HEK293T (cell line): ENCODE data around the gene NACC2.

Experiments used
- CTCF ChIA-PET: fragments of 350-600 bp; formaldehyde crosslinking; extraction: SDS; loops from one replicate; lab custom pipeline; 2021; ENCODE audit warnings: antibody characterized with exemption, inconsistent platforms; lab: Yijun Ruan, JAX
- POLR2A ChIA-PET: fragments of 350-600 bp; formaldehyde crosslinking; extraction: SDS; loops from one replicate; lab custom pipeline; 2020; ENCODE audit warnings: antibody characterized with exemption, inconsistent platforms; lab: Yijun Ruan, JAX
- DNase-seq: peaks from one replicate; pipeline ENCODE4 v3.0.0; 2012; ENCODE audit warnings: mixed read lengths; ENCODE audit errors: extremely low spot score
- ARNT ChIP-seq: fragments of 450-650 bp; IDR thresholded peaks from 2 replicates; pipeline ENCODE4 v1.6.1; 2017; ENCODE audit warnings: mild to moderate bottlenecking
- BHLHE40 ChIP-seq: fragments of 450-650 bp; IDR thresholded peaks from 2 replicates; pipeline ENCODE4 v1.6.1; 2016; ENCODE audit warnings: mild to moderate bottlenecking, moderate library complexity, borderline replicate concordance
- CTBP1 ChIP-seq: fragments of 450-650 bp; IDR thresholded peaks from 2 replicates; pipeline ENCODE4 v1.6.1; 2016; ENCODE audit warnings: borderline replicate concordance
- ELF4 ChIP-seq: fragments of 450-650 bp; IDR thresholded peaks from 2 replicates; pipeline ENCODE4 v1.6.1; 2017; ENCODE audit warnings: antibody characterized with exemption
- FOXA1 ChIP-seq: fragments of 450-650 bp; IDR thresholded peaks from 2 replicates; pipeline ENCODE4 v1.6.1; 2016; ENCODE audit warnings: mild to moderate bottlenecking
- FOXK2 ChIP-seq: fragments of 450-650 bp; IDR thresholded peaks from 2 replicates; pipeline ENCODE4 v1.6.1; 2016; ENCODE audit warnings: mild to moderate bottlenecking
- FOXM1 ChIP-seq: fragments of 450-650 bp; IDR thresholded peaks from 2 replicates; pipeline ENCODE4 v1.6.1; 2017; ENCODE audit warnings: mild to moderate bottlenecking, borderline replicate concordance
- HDGF ChIP-seq: fragments of 450-650 bp; IDR thresholded peaks from 2 replicates; pipeline ENCODE4 v1.6.1; 2017; ENCODE audit warnings: antibody characterized with exemption, borderline replicate concordance
- L3MBTL2 ChIP-seq: fragments of 450-650 bp; conservative IDR thresholded peaks from 2 replicates; pipeline ENCODE4 v1.6.1; 2016; ENCODE audit warnings: mild to moderate bottlenecking
- LEF1 ChIP-seq: fragments of 450-650 bp; IDR thresholded peaks from 2 replicates; pipeline ENCODE4 v1.6.1; 2017; ENCODE audit warnings: mild to moderate bottlenecking, borderline replicate concordance
- NFRKB ChIP-seq: fragments of 450-650 bp; IDR thresholded peaks from 2 replicates; pipeline ENCODE4 v1.6.1; 2016; ENCODE audit warnings: mild to moderate bottlenecking, moderate library complexity
- PKNOX1 ChIP-seq: fragments of 450-650 bp; IDR thresholded peaks from 2 replicates; pipeline ENCODE4 v1.6.1; 2016
- SP1 ChIP-seq: fragments of 450-650 bp; IDR thresholded peaks from 2 replicates; pipeline ENCODE4 v1.6.1; 2017
- SUZ12 ChIP-seq: fragments of 450-650 bp; IDR thresholded peaks from 2 replicates; pipeline ENCODE4 v1.6.1; 2016; ENCODE audit warnings: mild to moderate bottlenecking
- TARDBP ChIP-seq: fragments of 450-650 bp; IDR thresholded peaks from 2 replicates; pipeline ENCODE4 v1.6.1; 2016
- ZNF384 ChIP-seq: fragments of 450-650 bp; IDR thresholded peaks from 2 replicates; pipeline ENCODE4 v1.6.1; 2016

The NACC2 gene

GRCh38 chr9:136010176-136010575, 84.9 kb downstream of the NACC2 start:
- ChIA-PET CTCF (no interaction called here), POLR2A (no interaction called here)
- no peak for DNase-seq
- no peak for TF ChIP-seq SUZ12
- TF ChIP-seq TARDBP, result no peak
- TF ChIP-seq BHLHE40, result no peak
- no peak for TF ChIP-seq ARNT
- TF ChIP-seq L3MBTL2, result no peak

- CTCF ChIA-PET, result no interaction called here
- POLR2A ChIA-PET, result no interaction called here
- TF ChIP-seq TARDBP, result no peak
- no peak for TF ChIP-seq FOXA1
- TF ChIP-seq LEF1, result no peak
- no peak for TF ChIP-seq HDGF
- TF ChIP-seq PKNOX1, result no peak
- TF ChIP-seq ZNF384, result no peak
- no peak for TF ChIP-seq ELF4
- TF ChIP-seq FOXM1, result no peak
- no peak for TF ChIP-seq SUZ12
- TF ChIP-seq CTBP1, result no peak
- no peak for TF ChIP-seq SP1
- TF ChIP-seq FOXK2, result no peak
- TF ChIP-seq NFRKB, result no peak
- TF ChIP-seq ARNT, result no peak
- TF ChIP-seq L3MBTL2, result no peak
- TF ChIP-seq BHLHE40, result no peak
- DNase-seq, result no peak
These were observed 85.6 kb downstream of the NACC2 start for GRCh38 chr9:136009516-136009915.

DNA sequence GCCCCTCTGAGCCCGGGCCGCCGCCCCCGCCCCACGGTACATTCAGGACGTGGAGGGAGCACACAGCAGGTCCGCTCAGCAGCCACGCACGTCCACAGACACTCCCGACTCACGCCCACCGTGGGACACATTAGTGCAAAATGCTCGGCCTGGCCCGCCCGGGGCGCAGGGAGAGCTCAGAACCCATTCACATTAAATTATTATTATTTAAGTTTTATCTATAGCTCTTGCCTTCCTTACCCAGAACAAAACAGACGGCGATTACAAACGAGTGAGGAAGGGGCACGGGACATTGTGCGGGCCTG, 86.4 kb downstream of the NACC2 start:
- no peak for DNase-seq
- TF ChIP-seq ARNT (no peak), PKNOX1 (no peak), NFRKB (no peak), FOXM1 (no peak), L3MBTL2 (no peak), TARDBP (no peak), SP1 (no peak), HDGF (no peak), FOXA1 (no peak), ZNF384 (no peak), CTBP1 (no peak), ELF4 (no peak), FOXK2 (no peak), BHLHE40 (no peak), SUZ12 (no peak), LEF1 (no peak)
- ChIA-PET POLR2A (no interaction called here), CTCF (no interaction called here)

- TF ChIP-seq PKNOX1 (no peak), SP1 (no peak), NFRKB (no peak), SUZ12 (no peak), ZNF384 (no peak), CTBP1 (no peak), ARNT (no peak), ELF4 (no peak), HDGF (no peak), FOXM1 (no peak)
- CTCF ChIA-PET, result no interaction called here
- DNase-seq, result no peak
- POLR2A ChIA-PET, result interaction anchor here (0.8 kb wide), 1 partner anchor 12 kb away, joined by 3 read pairs; no protein-coding TSS in a partner anchor
These were observed 87.0 kb downstream of the NACC2 start for GRCh38 chr9:136007934-136008692.

GRCh38 chr9:136007276-136007933, 87.7 kb downstream of the NACC2 start:
- DNase-seq, result no peak
- POLR2A ChIA-PET, result interaction anchor here (0.8 kb wide), 1 partner anchor 12 kb away, joined by 3 read pairs; no protein-coding TSS in a partner anchor
- no peak for TF ChIP-seq L3MBTL2
- TF ChIP-seq ZNF384, result no peak
- TF ChIP-seq NFRKB, result no peak
- no peak for TF ChIP-seq SUZ12
- no peak for TF ChIP-seq TARDBP
- no peak for TF ChIP-seq LEF1
- TF ChIP-seq FOXA1, result no peak
- no peak for TF ChIP-seq FOXM1
- TF ChIP-seq ARNT, result no peak
- no peak for TF ChIP-seq SP1
- TF ChIP-seq FOXK2, result no peak
- TF ChIP-seq PKNOX1, result no peak
- TF ChIP-seq HDGF, result no peak
- TF ChIP-seq BHLHE40, result no peak
- TF ChIP-seq CTBP1, result no peak
- TF ChIP-seq ELF4, result no peak
- CTCF ChIA-PET, result interaction anchor here (0.6 kb wide), 1 partner anchor 49 kb away, joined by 3 read pairs; no protein-coding TSS in a partner anchor
